NB4 (cell line): ENCODE data around the gene DEPDC4.

Experiments
- MYC ChIP-seq: IDR thresholded peaks from 2 replicates; pipeline ENCODE4 v1.6.1; 2011; ENCODE audit warnings: low read depth, low read length
- POLR2A ChIP-seq: IDR thresholded peaks from 2 replicates; pipeline ENCODE4 v1.6.1; 2011; ENCODE audit warnings: mild to moderate bottlenecking; ENCODE audit not compliant: insufficient read length; ENCODE audit errors: extremely low read depth
- TF ChIP-seq, protein P1 (sequence below): IDR thresholded peaks from 2 replicates; pipeline ENCODE4 v1.6.1; 2011; ENCODE audit warnings: low read depth, low read length

DNA sequence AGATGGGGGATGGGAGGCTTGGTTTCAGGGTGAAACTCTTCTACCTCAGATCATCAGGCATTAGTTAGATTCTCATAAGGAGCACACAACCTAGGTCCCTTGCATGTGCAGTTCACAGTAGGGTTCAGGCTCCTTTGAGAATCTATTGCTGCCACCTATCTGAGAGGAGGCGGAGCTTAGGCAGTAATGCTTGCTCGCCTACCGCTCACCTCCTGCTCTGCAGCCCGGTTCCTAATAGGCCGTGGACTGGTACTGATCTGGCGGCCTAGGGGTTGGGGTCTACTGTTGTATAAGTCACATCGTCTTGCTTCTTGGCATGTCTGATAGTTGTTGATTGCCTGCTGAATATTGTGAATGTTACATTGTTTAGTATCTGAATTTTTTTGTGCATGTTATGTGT, 12.3 kb upstream of the DEPDC4 start:
- TF ChIP-seq MYC (no peak), POLR2A (no peak)
- TF ChIP-seq, protein P1, sequence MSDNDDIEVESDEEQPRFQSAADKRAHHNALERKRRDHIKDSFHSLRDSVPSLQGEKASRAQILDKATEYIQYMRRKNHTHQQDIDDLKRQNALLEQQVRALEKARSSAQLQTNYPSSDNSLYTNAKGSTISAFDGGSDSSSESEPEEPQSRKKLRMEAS = no peak
